ENCODE results near the gene NUAK2.

NUAK2 gene

DNA sequence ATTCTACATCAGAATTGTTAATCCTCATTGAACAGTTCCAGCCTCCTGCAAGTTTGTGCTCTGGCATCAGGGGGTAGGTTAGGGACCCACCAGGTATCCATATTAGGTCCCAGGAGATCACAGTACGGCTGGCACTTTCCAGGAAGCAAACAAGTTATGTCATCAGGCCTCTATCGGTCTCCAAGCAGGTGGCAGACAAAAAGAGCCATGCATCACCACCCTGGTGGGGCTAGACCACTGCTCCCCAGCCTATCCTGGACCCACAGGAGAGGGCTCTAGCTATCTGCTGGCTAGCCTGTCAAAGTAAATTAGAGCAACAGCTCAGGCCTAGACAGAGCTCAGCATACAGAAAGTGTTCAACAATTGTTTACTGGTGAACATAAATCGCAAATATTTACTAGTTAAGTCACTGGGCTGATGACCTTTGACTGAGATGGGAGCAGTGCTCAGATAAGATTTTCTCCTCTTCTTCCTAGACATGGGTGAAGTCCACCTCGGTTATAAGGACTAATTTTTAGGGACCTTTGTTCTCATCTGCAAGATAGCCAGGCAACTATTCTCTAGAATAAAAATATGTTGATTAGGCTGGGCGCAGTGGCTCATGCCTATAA lies 6.4 kb downstream of the NUAK2 start:
- H3K36me3 Mint-ChIP-seq (ENCODE audit: low read depth), result peaks cover 18% of the 10 kb centered on the region
- no peaks in the 10 kb centered on the region for H3K27me3 Mint-ChIP-seq (ENCODE audit: low read depth, poor library complexity)
- no peak overlapping the region for H3K4me3 Mint-ChIP-seq
- H3K27ac Mint-ChIP-seq, result peak overlapping the region; percentile 99
- H3K9me3 Mint-ChIP-seq, result no peaks in the 10 kb centered on the region
- H3K4me1 Mint-ChIP-seq, result peaks cover 77% of the 10 kb centered on the region
- no peak for DNase-seq
- TF ChIP-seq, protein P1, sequence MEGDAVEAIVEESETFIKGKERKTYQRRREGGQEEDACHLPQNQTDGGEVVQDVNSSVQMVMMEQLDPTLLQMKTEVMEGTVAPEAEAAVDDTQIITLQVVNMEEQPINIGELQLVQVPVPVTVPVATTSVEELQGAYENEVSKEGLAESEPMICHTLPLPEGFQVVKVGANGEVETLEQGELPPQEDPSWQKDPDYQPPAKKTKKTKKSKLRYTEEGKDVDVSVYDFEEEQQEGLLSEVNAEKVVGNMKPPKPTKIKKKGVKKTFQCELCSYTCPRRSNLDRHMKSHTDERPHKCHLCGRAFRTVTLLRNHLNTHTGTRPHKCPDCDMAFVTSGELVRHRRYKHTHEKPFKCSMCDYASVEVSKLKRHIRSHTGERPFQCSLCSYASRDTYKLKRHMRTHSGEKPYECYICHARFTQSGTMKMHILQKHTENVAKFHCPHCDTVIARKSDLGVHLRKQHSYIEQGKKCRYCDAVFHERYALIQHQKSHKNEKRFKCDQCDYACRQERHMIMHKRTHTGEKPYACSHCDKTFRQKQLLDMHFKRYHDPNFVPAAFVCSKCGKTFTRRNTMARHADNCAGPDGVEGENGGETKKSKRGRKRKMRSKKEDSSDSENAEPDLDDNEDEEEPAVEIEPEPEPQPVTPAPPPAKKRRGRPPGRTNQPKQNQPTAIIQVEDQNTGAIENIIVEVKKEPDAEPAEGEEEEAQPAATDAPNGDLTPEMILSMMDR (IDR thresholded peaks at IDR 0.05), result no peak

DNA sequence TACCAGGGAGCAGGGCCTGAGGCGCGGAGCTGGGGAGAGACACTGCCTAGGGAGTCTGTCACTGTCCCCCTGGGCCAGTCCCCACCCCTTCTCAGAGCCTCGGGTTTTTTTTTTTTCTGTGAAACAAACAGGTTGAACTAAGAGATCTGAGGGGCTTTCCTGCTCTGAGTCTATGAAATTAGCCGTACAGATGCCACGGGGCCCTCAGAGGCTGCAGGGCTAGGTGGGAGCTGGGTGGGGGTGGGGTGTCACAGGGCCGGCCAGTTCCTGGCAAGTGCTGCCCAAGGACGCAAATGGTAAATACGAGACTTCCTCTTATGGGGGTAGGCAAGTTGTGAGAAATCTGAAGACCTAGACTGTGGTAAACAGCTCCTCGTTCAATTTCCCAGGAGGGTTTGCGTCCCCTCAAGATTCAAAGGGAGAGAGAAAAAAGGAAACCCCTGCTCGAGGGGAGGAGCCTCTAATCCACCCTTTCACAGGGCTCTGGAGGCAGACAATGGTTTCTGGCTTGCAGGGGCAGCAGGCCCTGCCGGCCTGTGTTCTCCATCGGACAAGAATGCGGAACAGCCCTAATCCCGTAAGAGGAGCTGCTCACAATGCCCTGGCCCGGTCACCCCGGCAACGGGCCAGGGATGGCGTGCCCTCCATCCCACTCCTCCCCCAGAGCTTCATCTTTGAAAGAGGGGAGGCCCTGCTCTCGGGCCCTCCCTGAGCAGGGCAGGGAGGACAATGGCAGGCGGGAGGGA lies 7.8 kb downstream of the NUAK2 start:
- DNase-seq, result peak; percentile 62
- H3K27ac Mint-ChIP-seq, result peak overlapping the region; percentile 99
- H3K27me3 Mint-ChIP-seq (ENCODE audit: low read depth, poor library complexity), result no peaks in the 10 kb centered on the region
- peaks cover 63% of the 10 kb centered on the region for H3K4me1 Mint-ChIP-seq
- no peaks in the 10 kb centered on the region for H3K9me3 Mint-ChIP-seq
- peak overlapping the region; percentile 70 for H3K4me3 Mint-ChIP-seq
- H3K36me3 Mint-ChIP-seq (ENCODE audit: low read depth), result peaks cover 30% of the 10 kb centered on the region
- TF ChIP-seq, protein P1 (IDR thresholded peaks at IDR 0.05), result no peak

DNA sequence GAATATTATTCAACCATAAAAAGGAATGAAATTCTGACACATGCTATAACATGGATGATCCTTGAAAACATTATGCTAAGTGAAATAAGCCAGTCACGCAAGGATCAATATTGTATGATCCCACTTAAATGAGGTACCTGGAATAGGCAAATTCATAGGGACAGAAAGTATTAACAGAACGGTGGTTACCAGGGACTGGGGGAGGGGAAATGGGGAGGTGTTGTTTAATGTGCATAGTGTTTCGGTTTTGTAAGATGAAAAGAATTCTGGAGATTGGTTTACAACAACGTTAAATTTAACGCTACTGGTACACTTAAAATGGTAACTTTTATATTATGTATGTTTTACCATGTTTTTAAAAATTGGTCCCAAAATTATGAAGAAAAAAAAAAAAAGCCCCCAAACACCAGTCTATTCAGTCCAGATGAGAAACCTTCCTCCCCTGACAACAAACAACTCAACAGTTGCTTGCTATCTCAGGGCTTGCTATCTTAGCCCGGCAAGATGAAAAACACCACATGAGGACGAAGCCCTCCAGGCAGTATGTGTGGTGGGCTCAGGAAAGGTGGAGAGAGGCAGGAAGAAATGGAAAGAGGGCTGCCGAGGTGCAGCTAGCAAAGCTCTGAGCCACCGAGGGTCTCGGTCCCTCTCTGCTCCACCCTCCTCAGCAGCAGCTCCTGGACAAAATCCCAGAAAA lies 8.5 kb downstream of the NUAK2 start:
- TF ChIP-seq, protein P1 (IDR thresholded peaks at IDR 0.05), result no peak
- Mint-ChIP-seq H3K4me1 (peaks cover 56% of the 10 kb centered on the region), H3K9me3 (no peaks in the 10 kb centered on the region), H3K36me3 (ENCODE audit: low read depth) (peaks cover 38% of the 10 kb centered on the region), H3K27me3 (ENCODE audit: low read depth, poor library complexity) (no peaks in the 10 kb centered on the region), H3K27ac (peak overlapping the region; percentile 99), H3K4me3 (peak overlapping the region; percentile 70)
- no peak for DNase-seq

DNA sequence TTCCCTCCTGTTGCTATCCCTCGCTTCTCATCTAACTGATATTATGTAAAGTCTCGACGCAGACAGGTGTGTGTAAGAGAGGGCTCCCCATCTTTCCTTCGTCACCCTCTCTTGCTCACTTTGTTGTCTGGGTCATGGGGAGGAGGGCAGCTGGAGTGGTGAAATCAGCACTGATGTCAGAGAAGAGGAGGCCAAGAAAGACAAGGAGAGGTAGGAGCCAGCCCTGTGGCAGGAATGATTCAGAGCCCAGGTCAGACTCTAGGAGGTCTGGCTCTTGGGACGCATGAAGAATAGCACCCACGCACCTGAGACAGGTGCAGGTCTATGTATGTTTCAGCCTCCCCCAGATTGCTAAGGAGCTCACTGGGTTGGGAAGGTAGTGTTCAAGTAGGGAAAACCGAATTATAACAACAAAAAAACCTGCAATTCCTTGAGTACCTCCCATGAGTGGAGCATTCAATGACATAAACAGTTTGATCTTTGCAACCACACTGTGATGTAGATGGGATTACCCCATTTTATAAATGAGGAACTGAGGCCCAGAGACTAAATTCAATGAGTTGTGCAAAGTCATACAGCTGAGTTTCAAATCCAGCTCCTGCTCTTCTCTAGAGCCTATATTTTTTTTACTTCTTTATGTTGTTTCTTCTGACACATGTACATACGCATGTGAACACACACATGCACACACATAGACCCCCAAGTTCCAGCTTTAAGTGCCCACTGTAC lies 10.4 kb downstream of the NUAK2 start:
- no peaks in the 10 kb centered on the region for H3K27me3 Mint-ChIP-seq (ENCODE audit: low read depth, poor library complexity)
- H3K4me3 Mint-ChIP-seq, result no peak overlapping the region
- peaks cover 53% of the 10 kb centered on the region for H3K36me3 Mint-ChIP-seq (ENCODE audit: low read depth)
- TF ChIP-seq, protein P1 (IDR thresholded peaks at IDR 0.05), result no peak
- no peaks in the 10 kb centered on the region for H3K9me3 Mint-ChIP-seq
- H3K4me1 Mint-ChIP-seq, result peaks cover 37% of the 10 kb centered on the region
- no peak for DNase-seq
- H3K27ac Mint-ChIP-seq, result peak overlapping the region; percentile 70

DNA sequence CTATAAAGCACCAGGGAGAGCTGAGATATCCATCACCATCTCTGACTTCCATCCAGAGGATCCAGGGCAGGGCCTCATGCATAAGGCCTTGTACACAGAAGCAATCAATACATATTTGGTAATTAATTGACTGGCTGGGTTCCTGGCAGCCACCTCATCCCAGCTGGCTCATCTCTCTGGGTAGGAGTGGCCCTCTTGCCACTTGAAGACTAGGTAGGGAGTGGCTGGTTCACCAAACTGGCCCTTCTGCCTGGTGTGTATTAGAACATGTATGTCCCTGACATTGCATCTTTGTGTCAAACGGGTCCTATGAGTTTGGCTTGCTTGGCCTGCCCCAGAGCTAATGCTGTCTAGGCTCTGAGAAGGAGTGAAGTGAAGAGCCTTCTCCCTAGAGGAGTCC lies 11.8 kb downstream of the NUAK2 start:
- Mint-ChIP-seq H3K9me3 (no peaks in the 10 kb centered on the region), H3K27ac (no peak overlapping the region), H3K27me3 (ENCODE audit: low read depth, poor library complexity) (peaks cover 2% of the 10 kb centered on the region), H3K4me1 (peaks cover 24% of the 10 kb centered on the region), H3K36me3 (ENCODE audit: low read depth) (peaks cover 66% of the 10 kb centered on the region), H3K4me3 (no peak overlapping the region)
- TF ChIP-seq, protein P1 (IDR thresholded peaks at IDR 0.05), result no peak
- DNase-seq, result no peak

Measured in nephron progenitor cell (in vitro differentiated cells).